Upper lobe of left lung (tissue), 6 donors: ENCODE data around the gene TAF1B. TPM values are rescaled to one million over a fixed set of nuclear protein-coding genes. Genes with fewer than 3 reads are reported as not detected.

Experiments
- ATAC-seq, 2 donors: fragments of 200-7000 bp; cut with Tn5 transposase; one replicate each; pipeline ENCODE4 v1.9.1; 2022; ENCODE audit warnings: mild to moderate bottlenecking in 2 of 2, moderate library complexity in 2 of 2; ENCODE audit not compliant: low FRiP score in 2 of 2
- DNase-seq, 2 donors: peaks; one replicate each; pipeline ENCODE4 v3.0.0-alpha.2; 2019 to 2020
- H3K27ac ChIP-seq, 4 donors: fragments of 200-600 bp; sonication (generic); one replicate each; pipeline ENCODE4 v1.5.1; 2016 to 2019
- H3K27me3 ChIP-seq, 4 donors: fragments of 200-600 bp; sonication (generic); one replicate each; pipeline ENCODE4 v1.5.1; 2017 to 2019
- H3K36me3 ChIP-seq, 4 donors: fragments of 200-600 bp; sonication (generic); one replicate each; pipeline ENCODE4 v1.5.1; 2016 to 2019
- H3K4me1 ChIP-seq, 4 donors: fragments of 200-600 bp; sonication (generic); one replicate each; pipeline ENCODE4 v1.5.1; 2018 to 2019
- H3K4me3 ChIP-seq, 4 donors: fragments of 200-600 bp; sonication (generic); one replicate each; pipeline ENCODE4 v1.5.1; 2017 to 2019; ENCODE audit warnings: mild to moderate bottlenecking in 2 of 4, moderate library complexity in 1 of 4
- H3K9me3 ChIP-seq, 4 donors: fragments of 200-600 bp; sonication (generic); one replicate each; pipeline ENCODE4 v1.5.1; 2018 to 2019
- EP300 ChIP-seq, 4 donors: sonication (generic); formaldehyde crosslinking; IDR thresholded peaks; one replicate each; pipeline ENCODE4 v1.5.1; 2017; ENCODE audit warnings: antibody characterized with exemption in 4 of 4, control low read depth in 2 of 4
- POLR2A ChIP-seq, 4 donors: fragments of 450-650 bp; IDR thresholded peaks; one replicate each; pipeline ENCODE4 v1.5.1; 2016 to 2017; ENCODE audit warnings: antibody characterized with exemption in 4 of 4, mild to moderate bottlenecking in 2 of 4
- POLR2AphosphoS5 ChIP-seq, 2 donors: sonication (generic); formaldehyde crosslinking; IDR thresholded peaks; one replicate each; pipeline ENCODE4 v1.5.1; 2017; ENCODE audit warnings: antibody characterized with exemption in 2 of 2
- WGBS, 2 donors: methylation state at CpG; one replicate each; pipeline ENCODE4 v1.1.5; 2017 to 2018; 5-methylcytosine and 5-hydroxymethylcytosine counted together
- total RNA-seq, 6 donors: library from RNA; depleted of rRNA in 4 of 6; stranded (reverse); fragments of >200 nt in 4 of 6; gene quantifications; one replicate each; pipeline versions ENCODE4 v1.1.0 to v1.2.1, GENCODE V29; 2016 to 2021
- TF ChIP-seq, protein P1 (sequence below), 6 experiments: fragments of 450-650 bp in 4 of 6; fragments of 200-600 bp in 2 of 6; sonication (generic) in 2 of 6; IDR thresholded peaks; one replicate each; pipeline ENCODE4 v1.5.1; 2016 to 2019; ENCODE audit warnings: antibody characterized with exemption in 6 of 6
- donor health status: DM: no; HTN: no; CAD: no; lungs with moderate emphysema.
- donor health status: DM: no; HTN: yes; CAD: no; lungs with severe emphysema.

TAF1B gene
- total RNA-seq, 6 donors from 2014 or later = 8.5 to 24.3 (median 16.7) TPM

DNA sequence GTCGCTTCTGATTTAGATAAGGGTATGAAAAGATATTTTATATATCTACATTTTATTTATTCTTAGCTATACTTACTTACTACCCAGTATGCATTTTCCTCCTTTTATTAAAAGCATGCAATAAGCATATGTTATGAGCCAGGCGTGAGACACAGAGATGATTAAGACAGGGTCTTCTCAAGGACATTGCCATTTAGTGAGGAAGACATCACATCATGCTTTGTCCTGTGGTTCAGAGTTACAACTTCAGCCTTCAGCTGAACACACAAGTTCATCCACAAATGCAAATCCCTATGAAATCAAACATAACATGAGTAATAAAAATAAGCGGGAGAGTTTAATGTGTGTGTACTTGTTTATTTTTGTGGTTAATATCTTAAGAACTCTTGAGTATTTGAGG, 138.4 kb downstream of the TAF1B start:
- no peak overlapping the region for H3K4me3 ChIP-seq
- no peak overlapping the region for H3K27ac ChIP-seq
- WGBS, 2 donors = 86 to 92% methylated on average over 3 of the region's 3 CpGs
- H3K27me3 ChIP-seq = no peaks in the 10 kb centered on the region
- H3K4me1 ChIP-seq = peaks cover 10 to 22% (median 15%) of the 10 kb centered on the region in 4 donors
- no peaks in the 10 kb centered on the region for H3K9me3 ChIP-seq
- DNase-seq (no peak), ATAC-seq (no peak)
- TF ChIP-seq POLR2AphosphoS5 (IDR thresholded peaks at IDR 0.05) (no peak), POLR2A (IDR thresholded peaks at IDR 0.05) (no peak), EP300 (IDR thresholded peaks at IDR 0.05) (no peak)
- TF ChIP-seq, protein P1, sequence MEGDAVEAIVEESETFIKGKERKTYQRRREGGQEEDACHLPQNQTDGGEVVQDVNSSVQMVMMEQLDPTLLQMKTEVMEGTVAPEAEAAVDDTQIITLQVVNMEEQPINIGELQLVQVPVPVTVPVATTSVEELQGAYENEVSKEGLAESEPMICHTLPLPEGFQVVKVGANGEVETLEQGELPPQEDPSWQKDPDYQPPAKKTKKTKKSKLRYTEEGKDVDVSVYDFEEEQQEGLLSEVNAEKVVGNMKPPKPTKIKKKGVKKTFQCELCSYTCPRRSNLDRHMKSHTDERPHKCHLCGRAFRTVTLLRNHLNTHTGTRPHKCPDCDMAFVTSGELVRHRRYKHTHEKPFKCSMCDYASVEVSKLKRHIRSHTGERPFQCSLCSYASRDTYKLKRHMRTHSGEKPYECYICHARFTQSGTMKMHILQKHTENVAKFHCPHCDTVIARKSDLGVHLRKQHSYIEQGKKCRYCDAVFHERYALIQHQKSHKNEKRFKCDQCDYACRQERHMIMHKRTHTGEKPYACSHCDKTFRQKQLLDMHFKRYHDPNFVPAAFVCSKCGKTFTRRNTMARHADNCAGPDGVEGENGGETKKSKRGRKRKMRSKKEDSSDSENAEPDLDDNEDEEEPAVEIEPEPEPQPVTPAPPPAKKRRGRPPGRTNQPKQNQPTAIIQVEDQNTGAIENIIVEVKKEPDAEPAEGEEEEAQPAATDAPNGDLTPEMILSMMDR (IDR thresholded peaks at IDR 0.05) = no peak
- no peaks in the 10 kb centered on the region for H3K36me3 ChIP-seq

DNA sequence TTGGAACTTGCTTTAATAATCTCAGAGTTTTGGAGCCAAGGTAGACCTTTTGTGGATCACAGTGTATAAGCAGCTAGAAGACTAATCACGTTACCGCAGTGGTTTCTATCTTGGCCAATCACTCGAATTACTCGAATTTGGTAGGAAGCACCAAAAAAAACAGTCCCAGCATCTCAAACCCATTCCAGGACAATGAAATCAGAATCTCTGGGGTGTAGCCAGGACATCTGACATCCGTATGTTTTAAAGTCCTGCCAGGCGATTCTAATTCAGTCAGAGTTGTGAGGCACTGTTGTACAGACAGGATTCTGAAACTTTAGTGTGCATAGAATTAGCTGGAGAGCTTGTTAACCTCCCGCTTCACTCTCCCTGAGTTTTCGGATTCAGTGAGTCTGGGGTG, 139.0 kb downstream of the TAF1B start:
- Histone ChIP-seq H3K4me3 (no peak overlapping the region), H3K4me1 (peaks cover 10 to 20% (median 13%) of the 10 kb centered on the region in 4 donors), H3K27me3 (no peaks in the 10 kb centered on the region), H3K9me3 (no peaks in the 10 kb centered on the region), H3K27ac (no peak overlapping the region), H3K36me3 (no peaks in the 10 kb centered on the region)
- ATAC-seq = peak in 1 of 2 donors; percentile 83
- 83 to 84% methylated on average over 8 of the region's 8 CpGs for WGBS, 2 donors
- no peak for TF ChIP-seq EP300 (IDR thresholded peaks at IDR 0.05)
- TF ChIP-seq, protein P1 (IDR thresholded peaks at IDR 0.05) = no peak
- no peak for TF ChIP-seq POLR2A (IDR thresholded peaks at IDR 0.05)
- TF ChIP-seq POLR2AphosphoS5 (IDR thresholded peaks at IDR 0.05) = no peak
- no peak for DNase-seq

DNA sequence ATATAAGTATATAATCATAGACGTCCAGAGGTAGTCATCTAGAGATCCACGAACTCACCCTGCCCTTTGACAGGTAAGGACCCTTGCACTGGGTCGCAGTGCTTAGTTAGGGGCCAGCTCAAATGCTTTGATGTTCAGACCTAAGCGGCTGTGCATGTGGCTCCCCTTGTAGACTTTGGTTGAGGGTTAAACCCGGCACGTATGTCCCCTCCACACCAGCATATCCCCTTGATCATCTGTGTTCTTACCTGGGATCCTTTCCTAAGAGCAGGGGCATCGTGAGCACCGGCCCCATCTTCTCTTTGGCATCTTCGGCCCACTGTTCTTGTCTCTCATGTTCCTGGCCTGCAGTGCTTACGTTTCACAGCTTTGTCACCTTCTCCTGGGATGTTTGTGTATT, 139.6 kb downstream of the TAF1B start:
- no peaks in the 10 kb centered on the region for H3K27me3 ChIP-seq
- peaks cover 10 to 20% (median 13%) of the 10 kb centered on the region in 4 donors for H3K4me1 ChIP-seq
- H3K9me3 ChIP-seq = no peaks in the 10 kb centered on the region
- H3K27ac ChIP-seq = no peak overlapping the region
- TF ChIP-seq POLR2AphosphoS5 (IDR thresholded peaks at IDR 0.05) = no peak
- no peak for TF ChIP-seq POLR2A (IDR thresholded peaks at IDR 0.05)
- TF ChIP-seq, protein P1 (IDR thresholded peaks at IDR 0.05) = no peak
- no peak for TF ChIP-seq EP300 (IDR thresholded peaks at IDR 0.05)
- no peak for DNase-seq
- H3K36me3 ChIP-seq = no peaks in the 10 kb centered on the region
- H3K4me3 ChIP-seq = no peak overlapping the region
- 88 to 93% methylated on average over 9 to 10 of the region's 10 CpGs for WGBS, 2 donors
- no peak for ATAC-seq

DNA sequence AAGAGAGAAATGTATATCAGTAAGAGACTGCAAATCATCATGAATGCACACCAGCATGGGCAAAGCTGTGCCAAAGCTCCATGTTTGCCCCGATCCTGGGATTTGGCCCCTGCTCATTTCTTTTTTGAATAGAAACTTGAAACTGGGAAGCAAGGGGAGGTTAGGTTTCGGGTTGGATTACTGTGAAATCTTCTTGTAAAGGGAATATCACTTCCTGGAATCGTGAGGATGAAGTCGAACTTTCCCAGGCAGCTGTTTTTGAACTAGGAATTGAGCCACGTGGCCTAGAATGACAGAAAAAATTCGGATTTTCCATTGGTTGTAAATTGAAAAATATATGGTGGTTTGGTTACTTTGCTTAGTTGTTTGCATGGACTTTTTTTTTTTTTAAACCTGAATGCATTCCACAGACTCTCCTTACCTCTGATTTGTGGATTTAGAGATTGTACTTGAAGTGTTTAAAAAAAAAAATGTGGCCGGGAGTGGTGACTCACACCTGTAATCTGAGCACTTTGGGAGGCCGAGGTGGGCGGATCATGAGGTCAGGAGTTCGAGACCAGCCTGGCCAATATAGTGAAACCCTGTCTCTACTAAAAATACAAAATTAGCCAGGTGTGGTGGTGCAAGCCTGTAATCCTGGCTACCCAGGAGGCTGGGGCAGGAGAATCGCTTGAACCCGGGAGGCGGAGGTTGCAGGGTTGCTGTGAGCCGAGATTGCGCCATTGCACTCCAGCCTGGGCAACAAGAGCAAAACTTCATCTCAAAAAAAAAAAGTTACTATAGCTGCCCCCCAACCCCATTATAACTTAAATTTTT, 140.3 kb downstream of the TAF1B start:
- no peak overlapping the region for H3K4me3 ChIP-seq
- TF ChIP-seq POLR2A (IDR thresholded peaks at IDR 0.05) = no peak
- TF ChIP-seq, protein P1 (IDR thresholded peaks at IDR 0.05) = no peak
- TF ChIP-seq EP300 (IDR thresholded peaks at IDR 0.05) = no peak
- TF ChIP-seq POLR2AphosphoS5 (IDR thresholded peaks at IDR 0.05) = no peak
- H3K36me3 ChIP-seq = no peaks in the 10 kb centered on the region
- WGBS, 2 donors = 70 to 78% methylated on average over 15 of the region's 15 CpGs
- ATAC-seq (no peak), DNase-seq (no peak)
- peaks cover 10 to 20% (median 13%) of the 10 kb centered on the region in 4 donors for H3K4me1 ChIP-seq
- peak overlapping the region in 1 of 4 donors; percentile 52 for H3K27ac ChIP-seq
- H3K27me3 ChIP-seq = no peaks in the 10 kb centered on the region
- no peaks in the 10 kb centered on the region for H3K9me3 ChIP-seq

Other genes starting within 250 kb of the TAF1B start
- gene YWHAQ, start 212.5 kb upstream of the TAF1B start, total RNA-seq = 100 to 1,000 TPM in 4 of 6 donors, 10 to 100 TPM in 2; 67.1 to 223 (median 176) TPM
- 10 to 100 TPM in 3 of 6 donors, 1 to 10 TPM in 3; 4.3 to 18.0 (median 10.1) TPM for gene GRHL1, start 108.2 kb downstream of the TAF1B start, total RNA-seq
- 10 to 100 TPM; 14.3 to 38.7 (median 23.4) TPM for gene KLF11, start 200.1 kb downstream of the TAF1B start, total RNA-seq
- gene CYS1, start 236.9 kb downstream of the TAF1B start, total RNA-seq = 1 to 10 TPM; 1.0 to 8.2 (median 5.6) TPM